HepG2 (cell line): ENCODE measurements around the gene LRP10. TPM values are rescaled to one million over a fixed set of nuclear protein-coding genes. Genes with fewer than 3 reads are reported as not detected.

Experiments
- ARID5B ChIP-seq: IDR thresholded peaks from 2 replicates; pipeline ENCODE4 v1.4.0; 2020; ENCODE audit warnings: mild to moderate bottlenecking, missing genetic modification reagents
- CENPT ChIP-seq: sonication (generic); formaldehyde crosslinking; IDR thresholded peaks from 2 replicates; pipeline ENCODE4 v1.8.0; 2022; ENCODE audit warnings: low read depth, mild to moderate bottlenecking, moderate library complexity, missing genetic modification reagents
- CREM ChIP-seq, 2 experiments: sonication (generic) in 1 of 2; formaldehyde crosslinking in 1 of 2; IDR thresholded peaks; 2 replicates each; pipeline versions ENCODE4 v1.4.0 to v1.6.1; 2016 to 2020; ENCODE audit warnings: antibody characterized with exemption in 1 of 2, mild to moderate bottlenecking in 1 of 2, missing genetic modification reagents in 1 of 2
- FOSL1 ChIP-seq: sonication (generic); formaldehyde crosslinking; IDR thresholded peaks from 2 replicates; pipeline ENCODE4 v1.9.0; 2021; ENCODE audit warnings: missing genetic modification reagents, borderline replicate concordance
- FOXK1 ChIP-seq: sonication (generic); formaldehyde crosslinking; IDR thresholded peaks from 2 replicates; pipeline ENCODE4 v1.4.0; 2020; ENCODE audit warnings: low read depth, missing genetic modification reagents, borderline replicate concordance
- FUBP1 ChIP-seq: sonication (generic); formaldehyde crosslinking; IDR thresholded peaks from 2 replicates; pipeline ENCODE4 v1.5.1; 2020; ENCODE audit warnings: missing genetic modification reagents, mild to moderate bottlenecking, borderline replicate concordance
- KLF9 ChIP-seq: IDR thresholded peaks from 2 replicates; pipeline ENCODE4 v1.6.1; 2016; ENCODE audit warnings: low read depth
- LCORL ChIP-seq, 2 experiments: fragments of 450-650 bp in 1 of 2; sonication (generic) in 1 of 2; formaldehyde crosslinking in 1 of 2; IDR thresholded peaks; 2 replicates each; pipeline versions ENCODE4 v1.5.0 to v1.6.1; 2017 to 2020; ENCODE audit warnings: antibody characterized with exemption in 1 of 2, missing genetic modification reagents in 1 of 2
- ZBTB7B ChIP-seq: sonication (generic); formaldehyde crosslinking; IDR thresholded peaks from 2 replicates; pipeline ENCODE4 v1.4.0; 2020; ENCODE audit warnings: missing genetic modification reagents
- ZFP41 ChIP-seq: sonication (generic); formaldehyde crosslinking; IDR thresholded peaks from 2 replicates; pipeline ENCODE4 v1.4.0; 2020; ENCODE audit warnings: mild to moderate bottlenecking, missing genetic modification reagents, borderline replicate concordance
- ZFP62 ChIP-seq: sonication (generic); formaldehyde crosslinking; IDR thresholded peaks from 2 replicates; pipeline ENCODE4 v1.4.0; 2020; ENCODE audit warnings: missing genetic modification reagents
- ZKSCAN5 ChIP-seq: sonication (generic); formaldehyde crosslinking; IDR thresholded peaks from 2 replicates; pipeline ENCODE4 v1.5.1; 2020; ENCODE audit warnings: mild to moderate bottlenecking, missing genetic modification reagents
- ZNF12 ChIP-seq: sonication (generic); formaldehyde crosslinking; IDR thresholded peaks from 2 replicates; pipeline ENCODE4 v1.5.0; 2020; ENCODE audit warnings: missing genetic modification reagents
- ZNF160 ChIP-seq: sonication (generic); formaldehyde crosslinking; IDR thresholded peaks from 2 replicates; pipeline ENCODE4 v1.8.0; 2022; ENCODE audit warnings: mild to moderate bottlenecking, inconsistent platforms, missing genetic modification reagents
- ZNF180 ChIP-seq: sonication (generic); formaldehyde crosslinking; IDR thresholded peaks from 2 replicates; pipeline ENCODE4 v1.4.0; 2020; ENCODE audit warnings: low read depth, missing genetic modification reagents, borderline replicate concordance
- ZNF30 ChIP-seq: sonication (generic); formaldehyde crosslinking; IDR thresholded peaks from 2 replicates; pipeline ENCODE4 v1.5.0; 2020; ENCODE audit warnings: mild to moderate bottlenecking, missing genetic modification reagents
- ZNF432 ChIP-seq: sonication (generic); formaldehyde crosslinking; IDR thresholded peaks from 2 replicates; pipeline ENCODE4 v1.5.0; 2020; ENCODE audit warnings: missing genetic modification reagents, mild to moderate bottlenecking, borderline replicate concordance
- ZNF446 ChIP-seq: sonication (generic); formaldehyde crosslinking; IDR thresholded peaks from 2 replicates; pipeline ENCODE4 v1.5.0; 2020; ENCODE audit warnings: mild to moderate bottlenecking, missing genetic modification reagents
- ZNF605 ChIP-seq: sonication (generic); formaldehyde crosslinking; IDR thresholded peaks from 2 replicates; pipeline ENCODE4 v1.8.0; 2022; ENCODE audit warnings: mild to moderate bottlenecking, missing genetic modification reagents
- ZNF816 ChIP-seq: sonication (generic); formaldehyde crosslinking; IDR thresholded peaks from 2 replicates; pipeline ENCODE4 v1.8.0; 2022; ENCODE audit warnings: missing genetic modification reagents, mild to moderate bottlenecking, borderline replicate concordance
- polyA plus RNA-seq, 8 experiments: library from polyadenylated mRNA; depleted of rRNA in 3 of 8; stranded (reverse) in 7 of 8; unstranded in 1 of 8; fragments of >200 nt; fragmentation: Illumina TruSeq in 4 of 8; extraction: Trizol in 4 of 8; gene quantifications; 2 replicates each; pipeline versions ENCODE4 v1.2.1 to v1.2.3, GENCODE V29; 2011 to 2016; ENCODE audit warnings: low read depth in 4 of 8, missing spikeins in 1 of 8, mixed read lengths in 1 of 8; ENCODE audit not compliant: insufficient read depth in 1 of 8
- total RNA-seq, 5 experiments: library from RNA; depleted of rRNA; stranded (reverse); fragments of >200 nt; fragmentation: Illumina TruSeq; extraction: Trizol; gene quantifications; 2 replicates each; pipeline ENCODE4 v1.2.3, GENCODE V29; 2016; ENCODE audit warnings: low read depth in 1 of 5
- TF ChIP-seq, protein P1 (sequence below): IDR thresholded peaks from 2 replicates; pipeline ENCODE4 v1.6.1; 2012; ENCODE audit warnings: low read depth, low read length, improper control_type of control experiment
- TF ChIP-seq, protein P2 (sequence below): sonication (generic); formaldehyde crosslinking; IDR thresholded peaks from 2 replicates; pipeline ENCODE4 v1.8.1; 2023; ENCODE audit warnings: missing genetic modification reagents, mild to moderate bottlenecking, borderline replicate concordance

Gene LRP10
- total and polyA plus RNA-seq, 2 of the 13 experiments (the other 11 are each of a cell fraction or from before 2014, with no cell fraction given), result 16.9 to 45.2 TPM

GRCh38 chr14:22836301-22837113 lies 35.0 kb upstream of the LRP10 start, which contains the start of gene MMP14 (continued):
- TF ChIP-seq ZFP41 (CRISPR knock-in tag), result no peak
- TF ChIP-seq CREM (IDR thresholded peaks at IDR 0.05), result no peak
- no peak for TF ChIP-seq CREM (CRISPR knock-in tag; IDR thresholded peaks at IDR 0.05)
- no peak for TF ChIP-seq ZNF432 (CRISPR knock-in tag)
- peak; percentile 53; the same call in 1 of the 2 replicates for TF ChIP-seq ZNF605
- no peak for TF ChIP-seq ZNF160
- TF ChIP-seq ZKSCAN5, result no peak
- peak; percentile 33; the same call in 1 of the 2 replicates for TF ChIP-seq FOSL1 (CRISPR knock-in tag)
- no peak for TF ChIP-seq ZBTB7B
- no peak for TF ChIP-seq FOXK1 (CRISPR knock-in tag)
- TF ChIP-seq KLF9 (CRISPR knock-in tag), result no peak; the same call in 1 of the 2 replicates
- TF ChIP-seq, protein P1, sequence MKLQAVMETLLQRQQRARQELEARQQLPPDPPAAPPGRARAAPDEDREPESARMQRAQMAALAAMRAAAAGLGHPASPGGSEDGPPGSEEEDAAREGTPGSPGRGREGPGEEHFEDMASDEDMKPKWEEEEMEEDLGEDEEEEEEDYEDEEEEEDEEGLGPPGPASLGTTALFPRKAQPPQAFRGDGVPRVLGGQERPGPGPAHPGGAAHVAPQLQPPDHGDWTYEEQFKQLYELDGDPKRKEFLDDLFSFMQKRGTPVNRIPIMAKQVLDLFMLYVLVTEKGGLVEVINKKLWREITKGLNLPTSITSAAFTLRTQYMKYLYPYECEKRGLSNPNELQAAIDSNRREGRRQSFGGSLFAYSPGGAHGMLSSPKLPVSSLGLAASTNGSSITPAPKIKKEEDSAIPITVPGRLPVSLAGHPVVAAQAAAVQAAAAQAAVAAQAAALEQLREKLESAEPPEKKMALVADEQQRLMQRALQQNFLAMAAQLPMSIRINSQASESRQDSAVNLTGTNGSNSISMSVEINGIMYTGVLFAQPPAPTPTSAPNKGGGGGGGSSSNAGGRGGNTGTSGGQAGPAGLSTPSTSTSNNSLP, result no peak
- no peak for TF ChIP-seq ZFP62
- TF ChIP-seq ZNF30, result no peak
- TF ChIP-seq, protein P2, sequence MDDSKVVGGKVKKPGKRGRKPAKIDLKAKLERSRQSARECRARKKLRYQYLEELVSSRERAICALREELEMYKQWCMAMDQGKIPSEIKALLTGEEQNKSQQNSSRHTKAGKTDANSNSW, result no peak
- no peak for TF ChIP-seq CENPT (CRISPR knock-in tag)
- no peak for TF ChIP-seq ZNF446 (CRISPR knock-in tag)
- no peak for TF ChIP-seq LCORL (IDR thresholded peaks at IDR 0.05)
- TF ChIP-seq LCORL (CRISPR knock-in tag; IDR thresholded peaks at IDR 0.05), result no peak
- no peak for TF ChIP-seq ZNF180 (CRISPR knock-in tag)
- TF ChIP-seq ZNF12 (CRISPR knock-in tag), result no peak
- TF ChIP-seq ZNF816 (CRISPR knock-in tag), result no peak
- TF ChIP-seq FUBP1, result no peak
- TF ChIP-seq ARID5B (CRISPR knock-in tag), result no peak
